Adrenal gland (tissue), 5 donors: ENCODE results near the gene AQP10.
"Not testable (repeated sequence)": the region's sequence is repeated elsewhere in the genome, so short reads cannot be mapped to it uniquely, and the experiment has no call there.

Source experiments
- POLR2A ChIP-seq, 2 donors: fragments of 450-650 bp; IDR thresholded peaks; one replicate each; pipeline ENCODE4 v1.6.1; 2017; ENCODE audit warnings: antibody characterized with exemption in 2 of 2, mild to moderate bottlenecking in 2 of 2, moderate library complexity in 1 of 2
- TF ChIP-seq, protein P1 (sequence below), 6 experiments: fragments of 450-650 bp in 4 of 6; fragments of 200-600 bp in 2 of 6; sonication (generic) in 1 of 6; IDR thresholded peaks; 1 replicate in 5 of 6; 2 replicates in 1 of 6; pipeline versions ENCODE4 v1.5.1 to v1.8.0; 2016 to 2021; ENCODE audit warnings: antibody characterized with exemption in 6 of 6, mild to moderate bottlenecking in 2 of 6, moderate library complexity in 1 of 6
- donor health status: DM: no; HTN: no; CAD: no.

DNA sequence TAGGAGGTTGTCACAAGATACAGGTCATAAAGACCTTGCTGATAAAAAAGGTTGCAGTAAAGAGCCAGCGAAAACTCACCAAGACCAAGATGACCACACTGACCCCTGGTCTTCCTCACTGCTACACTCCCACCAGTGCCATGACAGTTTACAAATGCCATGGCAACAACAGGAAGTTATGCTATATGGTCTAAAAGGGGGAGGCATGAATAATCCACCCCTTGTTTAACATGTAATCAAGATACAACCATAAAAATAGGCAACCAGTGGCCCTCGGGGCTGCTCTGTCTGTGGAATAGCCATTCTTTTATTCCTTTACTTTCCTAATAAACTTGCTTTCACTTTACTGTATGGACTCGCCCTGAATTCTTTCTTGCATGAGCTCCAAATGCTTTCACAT is 6.7 kb upstream of the AQP10 start:
- TF ChIP-seq, protein P1, sequence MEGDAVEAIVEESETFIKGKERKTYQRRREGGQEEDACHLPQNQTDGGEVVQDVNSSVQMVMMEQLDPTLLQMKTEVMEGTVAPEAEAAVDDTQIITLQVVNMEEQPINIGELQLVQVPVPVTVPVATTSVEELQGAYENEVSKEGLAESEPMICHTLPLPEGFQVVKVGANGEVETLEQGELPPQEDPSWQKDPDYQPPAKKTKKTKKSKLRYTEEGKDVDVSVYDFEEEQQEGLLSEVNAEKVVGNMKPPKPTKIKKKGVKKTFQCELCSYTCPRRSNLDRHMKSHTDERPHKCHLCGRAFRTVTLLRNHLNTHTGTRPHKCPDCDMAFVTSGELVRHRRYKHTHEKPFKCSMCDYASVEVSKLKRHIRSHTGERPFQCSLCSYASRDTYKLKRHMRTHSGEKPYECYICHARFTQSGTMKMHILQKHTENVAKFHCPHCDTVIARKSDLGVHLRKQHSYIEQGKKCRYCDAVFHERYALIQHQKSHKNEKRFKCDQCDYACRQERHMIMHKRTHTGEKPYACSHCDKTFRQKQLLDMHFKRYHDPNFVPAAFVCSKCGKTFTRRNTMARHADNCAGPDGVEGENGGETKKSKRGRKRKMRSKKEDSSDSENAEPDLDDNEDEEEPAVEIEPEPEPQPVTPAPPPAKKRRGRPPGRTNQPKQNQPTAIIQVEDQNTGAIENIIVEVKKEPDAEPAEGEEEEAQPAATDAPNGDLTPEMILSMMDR (IDR thresholded peaks at IDR 0.05) = not testable (repeated sequence)
- not testable (repeated sequence) for TF ChIP-seq POLR2A (IDR thresholded peaks at IDR 0.05)
